ENCODE data around the gene FBXL3.

DNA sequence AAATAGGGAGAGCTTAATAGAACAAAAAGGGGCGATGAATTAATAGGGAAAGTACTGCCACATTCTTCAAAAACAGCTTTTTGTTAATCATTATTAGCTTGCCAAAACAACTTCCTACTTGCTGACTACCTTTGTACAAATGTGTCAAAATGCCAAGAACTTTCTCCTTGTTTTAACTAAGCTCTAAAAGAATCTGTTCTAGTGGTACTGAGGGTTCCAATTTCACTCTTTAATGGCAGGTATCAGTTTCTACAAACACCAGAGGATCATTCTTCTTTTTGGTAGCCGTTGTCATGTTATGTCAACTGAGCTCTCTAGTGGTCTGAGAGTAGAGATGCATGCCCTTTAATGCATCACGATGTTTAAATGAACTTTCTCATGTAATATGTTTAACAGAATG lies 29.4 kb upstream of the FBXL3 start:
- TF ChIP-seq, protein P1, sequence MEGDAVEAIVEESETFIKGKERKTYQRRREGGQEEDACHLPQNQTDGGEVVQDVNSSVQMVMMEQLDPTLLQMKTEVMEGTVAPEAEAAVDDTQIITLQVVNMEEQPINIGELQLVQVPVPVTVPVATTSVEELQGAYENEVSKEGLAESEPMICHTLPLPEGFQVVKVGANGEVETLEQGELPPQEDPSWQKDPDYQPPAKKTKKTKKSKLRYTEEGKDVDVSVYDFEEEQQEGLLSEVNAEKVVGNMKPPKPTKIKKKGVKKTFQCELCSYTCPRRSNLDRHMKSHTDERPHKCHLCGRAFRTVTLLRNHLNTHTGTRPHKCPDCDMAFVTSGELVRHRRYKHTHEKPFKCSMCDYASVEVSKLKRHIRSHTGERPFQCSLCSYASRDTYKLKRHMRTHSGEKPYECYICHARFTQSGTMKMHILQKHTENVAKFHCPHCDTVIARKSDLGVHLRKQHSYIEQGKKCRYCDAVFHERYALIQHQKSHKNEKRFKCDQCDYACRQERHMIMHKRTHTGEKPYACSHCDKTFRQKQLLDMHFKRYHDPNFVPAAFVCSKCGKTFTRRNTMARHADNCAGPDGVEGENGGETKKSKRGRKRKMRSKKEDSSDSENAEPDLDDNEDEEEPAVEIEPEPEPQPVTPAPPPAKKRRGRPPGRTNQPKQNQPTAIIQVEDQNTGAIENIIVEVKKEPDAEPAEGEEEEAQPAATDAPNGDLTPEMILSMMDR (IDR thresholded peaks at IDR 0.05): peak in 3 of 6 experiments; percentile 10 to 31 (median 14)
- no peak for TF ChIP-seq POLR2A (IDR thresholded peaks at IDR 0.05)

Measured in thyroid gland (tissue), 4 donors.